Endodermal cell (in vitro differentiated cells): Measurements from ENCODE around the gene GLT6D1. TPM values are rescaled to one million over a fixed set of nuclear protein-coding genes. Genes with fewer than 3 reads are reported as not detected.

Experiments used
- DNase-seq: peaks from one replicate; pipeline ENCODE4 v3.0.0-alpha.2; 2017
- H3K27ac ChIP-seq: 2 replicates; pipeline ENCODE4 v1.5.1; 2013; ENCODE audit warnings: mild to moderate bottlenecking, low read depth, low read length, moderate library complexity
- H3K27me3 ChIP-seq: 2 replicates; pipeline ENCODE4 v1.6.1; 2013; ENCODE audit warnings: mild to moderate bottlenecking, low read length, moderate library complexity; ENCODE audit not compliant: insufficient read depth, control insufficient read depth, poor library complexity, severe bottlenecking
- H3K36me3 ChIP-seq: 2 replicates; pipeline ENCODE4 v1.7.0; 2013; ENCODE audit warnings: mild to moderate bottlenecking, low read length, moderate library complexity; ENCODE audit not compliant: control insufficient read depth, insufficient read depth
- H3K4me1 ChIP-seq: one replicate; pipeline ENCODE4 v1.7.0; 2013; ENCODE audit warnings: low read length; ENCODE audit not compliant: control insufficient read depth, insufficient read depth
- H3K4me3 ChIP-seq: 2 replicates; pipeline ENCODE4 v1.5.1; 2013; ENCODE audit warnings: mild to moderate bottlenecking, low read length, moderate library complexity
- H3K9ac ChIP-seq: 2 replicates; pipeline ENCODE4 v1.6.1; 2013; ENCODE audit warnings: mild to moderate bottlenecking, low read length, moderate library complexity; ENCODE audit not compliant: poor library complexity, severe bottlenecking; ENCODE audit errors: extremely low read depth
- H3K9me3 ChIP-seq: 2 replicates; pipeline ENCODE4 v1.6.1; 2013; ENCODE audit warnings: mild to moderate bottlenecking, low read length, moderate library complexity; ENCODE audit not compliant: control insufficient read depth
- H3K27ac Mint-ChIP-seq: 2 replicates; pipeline ENCODE4 v1.8.0; 2020; ENCODE audit warnings: mixed read lengths
- H3K27me3 Mint-ChIP-seq: 2 replicates; pipeline ENCODE4 v1.8.0; 2021; ENCODE audit warnings: mild to moderate bottlenecking, mixed read lengths; ENCODE audit not compliant: insufficient read depth
- H3K36me3 Mint-ChIP-seq: 2 replicates; pipeline ENCODE4 v1.8.0; 2020; ENCODE audit warnings: low read depth, mixed read lengths
- H3K4me1 Mint-ChIP-seq: 2 replicates; pipeline ENCODE4 v1.8.0; 2020; ENCODE audit warnings: mixed read lengths
- H3K4me3 Mint-ChIP-seq: 2 replicates; pipeline ENCODE4 v1.8.0; 2020; ENCODE audit warnings: mild to moderate bottlenecking, moderate library complexity, mixed read lengths
- H3K9me3 Mint-ChIP-seq: 2 replicates; pipeline ENCODE4 v1.8.0; 2020; ENCODE audit warnings: mild to moderate bottlenecking, mixed read lengths
- WGBS, 2 experiments: methylation state at CpG; one replicate each; pipeline versions ENCODE4 v1.1.5 to v1.1.7; 2013; ENCODE audit warnings: missing lambda C conversion rate in 2 of 2, mixed read lengths in 1 of 2; ENCODE audit not compliant: insufficient coverage in 1 of 2, insufficient read length in 1 of 2; 5-methylcytosine and 5-hydroxymethylcytosine counted together
- total RNA-seq, 2 donors: library from RNA; stranded (reverse); fragmentation: NEBNext Ultra II Directional in 1 of 2; extraction: Animal tissue kit (Norgen Biotek cat#: 25700) in 1 of 2; gene quantifications; 2 replicates in 1 of 2; 3 replicates in 1 of 2; pipeline ENCODE4 v1.2.1, GENCODE V29; 2021
- TF ChIP-seq, protein P1 (sequence below): fragments of 200-600 bp; sonication (generic); conservative IDR thresholded peaks from 2 replicates; pipeline ENCODE4 v1.5.0; 2021; ENCODE audit warnings: antibody characterized with exemption, mild to moderate bottlenecking

The GLT6D1 gene
- total RNA-seq, 2 donors from 2014 or later = 0.60 TPM; not detected in 1

DNA sequence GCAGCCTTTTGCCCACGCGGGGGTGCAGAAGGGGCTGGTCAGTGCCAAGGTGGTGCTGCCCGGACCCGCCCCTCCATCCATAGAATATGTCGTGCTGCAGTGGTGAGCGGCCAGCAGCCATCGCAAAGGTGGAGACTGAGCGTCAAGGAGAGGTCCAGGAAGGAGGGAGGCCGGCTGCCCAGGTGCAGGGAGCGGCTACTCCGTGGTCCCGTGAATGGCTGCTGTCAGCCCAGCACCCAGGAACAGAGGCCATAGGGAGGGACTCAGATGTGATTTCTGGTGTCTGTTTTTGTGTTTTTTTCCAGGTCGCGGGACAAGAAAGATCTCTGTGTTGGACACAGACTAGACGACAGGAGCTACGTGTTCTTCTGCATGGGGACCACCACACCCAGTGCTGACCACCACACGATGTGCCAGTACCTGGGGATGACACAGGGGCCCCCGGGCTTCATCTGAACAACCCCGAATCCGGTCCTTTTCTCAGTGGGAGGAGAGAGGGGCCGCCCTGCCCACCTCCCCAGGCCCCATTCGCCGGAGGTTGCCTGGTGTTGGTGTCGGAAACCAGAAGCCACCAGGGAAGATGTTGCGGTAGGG lies 48.8 kb downstream of the GLT6D1 start:
- peaks cover 4% of the 10 kb centered on the region for H3K9me3 ChIP-seq
- H3K27ac ChIP-seq = no peak overlapping the region
- no peak overlapping the region for H3K9ac ChIP-seq
- Mint-ChIP-seq H3K4me1 (no peaks in the 10 kb centered on the region), H3K36me3 (no peaks in the 10 kb centered on the region), H3K27ac (no peak overlapping the region), H3K27me3 (no peaks in the 10 kb centered on the region), H3K4me3 (no peak overlapping the region), H3K9me3 (peaks cover 11% of the 10 kb centered on the region)
- 86 to 92% methylated on average over 15 to 25 of the region's 25 CpGs for WGBS, 2 experiments
- no peaks in the 10 kb centered on the region for H3K36me3 ChIP-seq
- no peak for DNase-seq
- H3K27me3 ChIP-seq = no peaks in the 10 kb centered on the region
- no peaks in the 10 kb centered on the region for H3K4me1 ChIP-seq
- TF ChIP-seq, protein P1, sequence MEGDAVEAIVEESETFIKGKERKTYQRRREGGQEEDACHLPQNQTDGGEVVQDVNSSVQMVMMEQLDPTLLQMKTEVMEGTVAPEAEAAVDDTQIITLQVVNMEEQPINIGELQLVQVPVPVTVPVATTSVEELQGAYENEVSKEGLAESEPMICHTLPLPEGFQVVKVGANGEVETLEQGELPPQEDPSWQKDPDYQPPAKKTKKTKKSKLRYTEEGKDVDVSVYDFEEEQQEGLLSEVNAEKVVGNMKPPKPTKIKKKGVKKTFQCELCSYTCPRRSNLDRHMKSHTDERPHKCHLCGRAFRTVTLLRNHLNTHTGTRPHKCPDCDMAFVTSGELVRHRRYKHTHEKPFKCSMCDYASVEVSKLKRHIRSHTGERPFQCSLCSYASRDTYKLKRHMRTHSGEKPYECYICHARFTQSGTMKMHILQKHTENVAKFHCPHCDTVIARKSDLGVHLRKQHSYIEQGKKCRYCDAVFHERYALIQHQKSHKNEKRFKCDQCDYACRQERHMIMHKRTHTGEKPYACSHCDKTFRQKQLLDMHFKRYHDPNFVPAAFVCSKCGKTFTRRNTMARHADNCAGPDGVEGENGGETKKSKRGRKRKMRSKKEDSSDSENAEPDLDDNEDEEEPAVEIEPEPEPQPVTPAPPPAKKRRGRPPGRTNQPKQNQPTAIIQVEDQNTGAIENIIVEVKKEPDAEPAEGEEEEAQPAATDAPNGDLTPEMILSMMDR = no peak
- no peak overlapping the region for H3K4me3 ChIP-seq

DNA sequence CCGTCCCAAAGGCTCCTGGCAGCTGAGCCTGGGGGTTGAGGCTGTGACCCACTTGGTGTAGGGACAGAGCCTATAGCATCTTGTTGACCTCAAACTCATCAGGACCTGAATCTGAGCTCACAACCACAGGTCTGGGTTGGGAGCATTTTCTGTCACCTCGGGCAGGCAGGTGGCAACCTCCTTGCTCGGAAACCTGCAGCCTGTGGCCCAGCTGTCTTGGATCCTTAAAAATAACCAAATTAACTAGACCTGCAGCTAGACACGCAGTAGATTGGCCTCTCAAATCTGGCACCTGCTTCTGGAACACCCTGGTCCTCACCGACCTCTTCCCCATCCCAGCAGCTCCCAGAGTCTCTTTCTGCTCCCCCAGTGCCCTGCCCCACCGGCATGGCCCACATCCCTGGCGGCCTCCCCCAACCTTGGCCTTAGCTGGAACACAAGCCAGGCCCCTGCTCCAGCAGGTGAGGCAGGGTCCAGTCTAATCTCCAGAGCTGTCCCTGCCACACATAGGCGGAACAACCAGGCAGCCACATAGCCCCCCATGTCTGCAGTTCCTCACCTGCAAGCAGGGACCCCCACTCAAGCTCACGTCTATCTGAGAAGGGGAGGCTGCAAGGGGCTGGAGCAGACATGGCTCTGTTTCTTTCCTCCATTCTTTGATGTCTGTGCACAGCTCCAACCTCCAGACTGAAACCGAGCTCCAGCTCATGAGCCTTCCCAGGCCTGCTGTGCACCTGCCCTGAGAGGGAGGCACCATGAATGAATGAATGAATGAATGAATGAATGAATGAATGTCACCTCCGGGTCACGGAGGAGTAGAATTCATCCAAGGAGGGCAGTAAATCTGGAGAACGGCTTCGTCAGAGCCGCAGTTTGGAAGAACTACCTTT lies 49.5 kb downstream of the GLT6D1 start:
- 82 to 87% methylated on average over 8 to 15 of the region's 15 CpGs for WGBS, 2 experiments
- TF ChIP-seq, protein P1 = no peak
- no peak for DNase-seq

DNA sequence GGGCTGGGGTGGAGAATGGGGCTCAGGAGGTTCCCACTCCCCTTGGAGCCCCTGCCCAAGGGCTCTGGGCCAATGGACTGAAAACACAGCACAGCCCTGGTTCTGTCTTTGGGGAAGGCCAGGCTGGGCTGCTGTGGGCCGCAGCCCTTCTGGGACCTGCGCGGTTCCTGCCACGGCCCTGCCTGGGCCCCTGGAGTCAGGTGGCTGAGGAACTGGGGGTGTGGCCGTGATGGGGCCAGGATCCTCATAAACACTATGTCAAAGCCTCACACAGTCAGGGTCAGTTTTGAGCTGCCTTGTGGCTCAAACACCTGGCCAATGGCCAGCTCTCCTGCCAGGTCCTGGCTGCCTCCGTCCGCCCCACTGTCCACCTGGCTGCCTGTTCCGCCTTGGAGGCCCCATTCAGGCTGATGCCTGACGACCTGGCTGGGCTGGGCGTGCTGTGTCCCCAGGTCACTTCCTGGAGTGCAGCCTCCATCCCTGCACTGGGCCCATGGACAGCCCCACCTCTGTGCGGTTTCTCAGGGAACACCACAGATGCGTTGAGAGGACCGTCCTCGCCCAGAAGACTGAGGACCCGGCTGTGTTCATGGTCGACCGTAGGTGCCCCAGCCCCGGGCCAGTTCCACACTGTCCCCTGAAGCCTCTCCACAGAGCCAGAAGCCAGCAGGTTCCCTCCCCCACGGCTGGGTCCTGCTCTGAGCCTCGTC lies 50.3 kb downstream of the GLT6D1 start:
- no peak overlapping the region for H3K27ac Mint-ChIP-seq
- no peaks in the 10 kb centered on the region for H3K36me3 ChIP-seq

More for the DNA sequence above, 49.5 kb downstream of the GLT6D1 start:
- Histone ChIP-seq H3K27me3 (no peaks in the 10 kb centered on the region), H3K36me3 (no peaks in the 10 kb centered on the region), H3K4me1 (no peaks in the 10 kb centered on the region), H3K9ac (no peak overlapping the region), H3K4me3 (no peak overlapping the region), H3K9me3 (peaks cover 4% of the 10 kb centered on the region), H3K27ac (no peak overlapping the region)
- Mint-ChIP-seq H3K27ac (no peak overlapping the region), H3K27me3 (no peaks in the 10 kb centered on the region), H3K4me3 (no peak overlapping the region), H3K36me3 (no peaks in the 10 kb centered on the region), H3K4me1 (no peaks in the 10 kb centered on the region), H3K9me3 (peaks cover 5% of the 10 kb centered on the region)

More for the DNA sequence above, 50.3 kb downstream of the GLT6D1 start:
- no peak overlapping the region for H3K4me3 ChIP-seq
- H3K27me3 ChIP-seq = no peaks in the 10 kb centered on the region
- H3K27ac ChIP-seq = no peak overlapping the region
- H3K9me3 Mint-ChIP-seq = no peaks in the 10 kb centered on the region
- H3K27me3 Mint-ChIP-seq = no peaks in the 10 kb centered on the region
- DNase-seq = no peak
- TF ChIP-seq, protein P1 = no peak
- no peaks in the 10 kb centered on the region for H3K36me3 Mint-ChIP-seq
- H3K4me1 Mint-ChIP-seq = no peaks in the 10 kb centered on the region
- 92 to 96% methylated on average over 10 to 20 of the region's 20 CpGs for WGBS, 2 experiments
- H3K4me3 Mint-ChIP-seq = no peak overlapping the region
- no peaks in the 10 kb centered on the region for H3K4me1 ChIP-seq
- H3K9me3 ChIP-seq = no peaks in the 10 kb centered on the region
- H3K9ac ChIP-seq = no peak overlapping the region
